Stimulated activated CD8-positive, alpha-beta memory T cell treated with anti-CD3 and anti-CD28 coated beads, Interleukin-7, amount 100 ng/mL, for 48 hours (primary cell): ENCODE data around the gene GNAO1.
A peak's percentile ranks its signal among the peaks of the same experiment; 100 is the strongest.

Experiments
- DNase-seq, 2 donors: peaks; one replicate each; pipeline ENCODE4 v3.0.0-alpha.2; 2020; ENCODE audit warnings: low read depth in 1 of 2; ENCODE audit errors: extremely low read depth in 1 of 2

Gene GNAO1

DNA sequence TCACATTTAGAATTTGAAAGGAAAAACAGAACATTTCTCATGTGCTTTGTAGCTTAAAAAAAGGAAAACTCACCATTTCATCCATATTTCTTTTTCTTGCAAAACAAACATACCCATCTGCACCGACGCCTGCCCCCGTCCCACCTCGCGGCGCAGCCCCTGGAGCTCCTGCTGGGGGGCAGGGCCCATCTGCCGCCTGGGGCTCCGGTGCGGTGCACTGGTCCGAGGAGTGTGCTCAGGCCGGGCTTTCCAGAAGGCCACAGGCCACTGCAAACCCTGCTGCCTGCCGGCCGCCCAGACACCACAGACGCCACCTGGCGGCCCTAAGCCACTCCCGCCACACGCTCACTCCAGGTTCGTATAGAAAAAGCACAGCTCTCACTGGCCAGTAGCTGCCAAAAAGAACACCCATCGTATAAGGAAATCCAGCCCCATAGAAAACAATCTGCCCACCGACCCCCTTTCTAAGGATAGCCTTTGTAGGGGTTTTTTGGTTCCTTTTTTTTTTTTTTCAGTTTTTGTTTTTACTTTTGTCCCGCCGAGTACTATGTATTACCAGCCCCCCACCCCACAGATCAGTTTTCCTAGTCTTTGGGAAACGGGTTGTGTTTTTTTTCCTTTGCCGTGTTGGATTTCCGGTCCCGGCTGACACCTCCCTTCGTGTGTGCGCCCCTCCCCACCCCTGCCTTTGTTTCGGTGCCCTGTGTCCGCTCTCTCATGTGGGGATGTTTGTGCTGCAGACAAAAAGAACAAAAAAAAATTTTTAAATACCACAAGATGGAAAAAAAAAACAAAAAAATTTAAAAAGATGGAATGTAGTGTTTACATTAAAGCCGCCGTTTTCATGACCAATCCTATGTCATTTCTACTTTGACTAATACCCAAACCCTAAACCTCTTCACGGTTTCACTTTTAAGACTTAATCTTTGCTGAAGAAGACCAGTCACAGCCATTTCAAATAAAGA, 165.3 kb downstream of the GNAO1 start:
- DNase-seq = peak; percentile 25 to 40

- no peak for DNase-seq
Measured at GRCh38 chr16:56357241-56357764, 166.0 kb downstream of the GNAO1 start.

- DNase-seq = no peak
Measured at GRCh38 chr16:56357765-56358322, 166.6 kb downstream of the GNAO1 start.

DNA sequence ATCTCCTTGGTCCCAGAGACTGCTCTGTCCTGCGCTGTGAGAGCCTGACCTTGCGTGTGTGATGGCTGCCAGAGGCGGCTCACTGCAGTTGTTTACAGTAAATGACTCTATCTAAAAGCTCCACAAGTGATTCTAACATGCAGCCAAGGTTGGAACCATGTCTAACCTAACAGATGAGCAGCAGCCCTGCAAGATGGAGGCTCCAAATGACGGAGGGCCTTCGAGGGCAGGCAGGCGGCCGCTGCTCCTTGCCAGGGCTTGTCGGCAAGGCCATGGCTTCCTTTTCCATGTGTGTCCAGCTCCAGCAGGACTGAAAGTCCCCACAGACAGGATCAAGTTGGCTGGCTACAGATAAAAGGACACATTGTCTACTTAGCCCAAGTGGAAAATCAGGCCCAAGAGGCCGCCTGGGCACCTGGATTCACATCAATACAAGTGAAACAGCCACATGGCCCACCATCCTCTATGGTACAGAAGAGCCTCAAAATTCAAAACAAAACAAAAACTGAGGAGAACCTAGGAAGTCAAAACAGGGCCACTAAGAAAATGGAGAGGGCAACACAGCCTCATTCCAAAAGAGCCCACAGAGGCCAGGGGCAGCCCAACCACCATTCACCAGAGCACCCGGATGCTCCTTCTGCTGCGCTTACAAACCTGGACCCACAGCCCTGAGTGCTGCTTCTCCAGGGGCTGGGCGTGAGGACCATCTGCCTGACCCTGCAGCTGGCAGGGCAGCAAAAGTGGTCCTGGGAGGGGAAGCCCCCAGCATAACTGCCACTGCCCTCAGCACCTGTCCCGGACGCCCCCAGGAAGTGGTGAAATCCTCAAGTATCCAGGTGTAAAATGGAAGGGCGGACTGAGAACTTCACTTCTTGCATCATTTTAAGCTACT, 169.1 kb downstream of the GNAO1 start:
- DNase-seq = no peak

GRCh38 chr16:56362057-56362655, 170.9 kb downstream of the GNAO1 start:
- no peak for DNase-seq

- no peak for DNase-seq
Measured at GRCh38 chr16:56362706-56363105, 171.4 kb downstream of the GNAO1 start.

DNA sequence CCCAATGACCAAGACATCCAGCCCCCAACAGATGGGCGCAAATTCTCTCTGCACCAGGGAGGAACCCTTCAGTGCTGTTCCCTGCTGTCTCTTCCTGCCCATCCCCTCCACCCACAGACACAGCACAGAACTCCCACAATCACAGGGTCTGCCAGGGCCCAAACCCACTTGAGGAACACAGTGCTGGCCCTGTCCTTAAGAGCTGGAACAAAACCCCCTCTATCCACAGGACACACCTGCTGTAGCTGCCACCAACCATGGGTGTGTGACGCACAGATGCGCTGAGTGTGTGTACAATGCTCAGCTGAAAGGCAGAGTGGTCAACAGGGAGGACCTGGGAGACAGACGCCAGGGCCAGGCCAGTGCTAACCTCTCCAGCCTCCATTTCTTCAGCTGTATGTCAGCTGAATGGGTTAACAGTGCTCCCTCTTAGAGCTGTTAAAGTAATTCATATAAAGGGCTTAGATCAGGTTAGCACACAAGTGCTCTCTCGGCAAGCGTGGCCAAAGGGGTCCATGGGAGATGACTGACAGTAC, 172.0 kb downstream of the GNAO1 start:
- DNase-seq = no peak

GRCh38 chr16:56363781-56364565, 172.7 kb downstream of the GNAO1 start:
- DNase-seq = no peak

DNA sequence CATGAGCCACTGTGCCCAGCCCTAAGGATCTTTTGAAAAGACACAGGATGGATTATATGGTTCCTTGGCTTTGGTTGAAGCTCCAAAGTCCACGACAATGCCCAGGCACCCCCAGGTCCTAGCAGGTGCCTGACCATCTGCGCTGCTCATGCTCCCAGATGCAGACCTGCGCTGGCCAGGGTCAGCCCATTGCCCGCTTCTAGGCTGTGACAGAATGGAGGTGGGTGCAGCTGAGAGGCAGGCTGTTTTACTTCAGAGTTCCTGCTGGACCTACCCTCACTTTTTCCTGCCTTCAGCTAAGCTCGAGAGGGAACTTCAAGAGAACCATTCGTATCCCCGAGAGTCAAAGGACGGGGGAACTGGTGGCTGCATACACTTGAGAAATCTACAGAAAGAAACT, 173.6 kb downstream of the GNAO1 start:
- DNase-seq = no peak

GRCh38 chr16:56365552-56365951, 174.3 kb downstream of the GNAO1 start:
- no peak for DNase-seq

GRCh38 chr16:56366945-56367344, 175.7 kb downstream of the GNAO1 start:
- no peak for DNase-seq

DNA sequence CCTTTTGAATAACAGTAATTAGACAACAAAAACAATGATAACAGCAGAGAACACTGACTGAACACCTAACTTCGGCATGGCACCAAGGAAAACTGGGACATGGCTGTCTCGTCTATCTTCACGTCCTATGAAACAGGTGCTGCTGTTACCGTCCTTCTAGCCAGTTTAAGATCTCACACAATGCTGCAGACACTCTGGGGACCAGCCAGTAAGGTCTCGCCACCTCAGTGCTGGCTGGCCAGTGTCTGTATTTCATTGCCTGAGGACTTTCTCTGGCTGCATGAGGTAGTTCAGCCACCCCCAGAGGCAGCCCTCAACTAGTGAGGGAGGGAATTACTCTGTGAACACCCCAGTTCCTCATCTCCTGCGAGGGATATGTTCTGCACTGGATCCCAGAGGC, 176.5 kb downstream of the GNAO1 start:
- DNase-seq = no peak

- DNase-seq = no peak
Measured at GRCh38 chr16:56368545-56368944, 177.3 kb downstream of the GNAO1 start.

DNA sequence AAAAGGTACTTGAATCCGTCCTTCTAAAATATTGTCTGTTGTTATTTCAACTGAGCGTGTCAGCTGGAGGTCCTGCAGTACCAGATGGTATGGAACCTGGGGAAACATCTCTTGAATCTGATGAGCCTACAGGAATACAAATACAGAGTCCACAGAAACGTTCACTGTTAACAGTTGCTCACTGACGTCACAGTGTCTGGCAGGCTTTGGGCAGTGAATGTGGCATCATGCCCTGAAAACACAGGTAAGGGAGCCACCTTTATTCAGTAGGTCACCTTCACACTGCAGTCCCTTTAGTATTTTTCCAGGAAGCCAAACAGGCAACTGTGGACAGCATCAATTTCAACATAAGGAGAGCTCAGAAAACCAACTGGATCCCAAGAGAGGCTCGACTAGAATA, 177.9 kb downstream of the GNAO1 start:
- no peak for DNase-seq

GRCh38 chr16:56370185-56370874, 179.0 kb downstream of the GNAO1 start:
- DNase-seq = no peak

GRCh38 chr16:56370875-56371659, 179.8 kb downstream of the GNAO1 start:
- DNase-seq = no peak

DNA sequence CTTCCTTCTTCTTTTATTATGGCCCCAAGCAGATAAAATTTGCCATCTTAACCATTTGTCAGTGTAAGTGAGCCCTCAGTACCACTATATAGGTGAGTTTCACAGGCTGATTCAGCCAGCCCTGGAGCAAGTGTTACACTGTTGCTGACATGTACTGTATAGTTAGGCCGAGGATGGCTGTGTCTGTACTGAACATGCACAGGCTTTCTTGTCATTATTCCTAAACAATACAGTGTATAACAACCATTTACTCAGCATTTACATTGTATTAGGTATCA, 180.3 kb downstream of the GNAO1 start:
- DNase-seq = no peak

DNA sequence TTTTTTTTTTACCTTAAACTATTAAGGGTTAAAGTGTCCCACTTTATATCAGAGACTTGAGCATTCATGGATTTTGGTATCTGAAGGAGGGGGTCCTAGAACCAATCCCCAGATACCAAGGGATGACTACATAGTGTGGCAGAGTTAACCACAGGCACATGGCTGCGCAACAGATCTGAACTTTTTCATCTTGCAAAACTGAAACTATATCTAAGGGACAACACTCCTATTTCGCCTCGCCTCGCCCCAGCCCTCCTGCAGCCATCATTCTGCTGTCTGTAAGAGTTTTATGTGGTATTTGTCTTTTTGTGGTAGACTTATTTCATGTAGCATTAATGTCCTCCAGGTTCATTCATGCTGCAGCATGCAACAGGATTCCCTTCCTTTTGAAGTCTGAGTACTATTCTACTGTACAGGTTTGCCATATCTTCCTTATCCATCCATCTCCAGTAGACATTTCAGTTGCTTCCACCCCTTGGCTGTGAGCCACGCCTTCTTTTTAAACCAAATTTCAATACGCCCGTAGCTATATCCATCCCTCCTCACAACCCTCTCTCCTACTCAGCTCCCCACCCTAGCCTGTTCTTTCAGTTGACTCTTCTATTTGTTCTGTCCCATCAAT, 180.8 kb downstream of the GNAO1 start:
- no peak for DNase-seq
